HG02840 (cell line): Measurements from ENCODE around the gene SPPL2B.
A peak's percentile ranks its signal among the peaks of the same experiment; 100 is the strongest.

Source experiments
- ATAC-seq: cut with Tn5 transposase; IDR thresholded peaks from one replicate; pipeline ENCODE4 v1.9.1; 2021; ENCODE audit warnings: mild to moderate bottlenecking, moderate library complexity, moderate number of reproducible peaks; ENCODE audit not compliant: unreplicated experiment, low FRiP score

Gene SPPL2B

GRCh38 chr19:2320939-2321338 lies 7.5 kb upstream of the SPPL2B start:
- no peak for ATAC-seq

DNA sequence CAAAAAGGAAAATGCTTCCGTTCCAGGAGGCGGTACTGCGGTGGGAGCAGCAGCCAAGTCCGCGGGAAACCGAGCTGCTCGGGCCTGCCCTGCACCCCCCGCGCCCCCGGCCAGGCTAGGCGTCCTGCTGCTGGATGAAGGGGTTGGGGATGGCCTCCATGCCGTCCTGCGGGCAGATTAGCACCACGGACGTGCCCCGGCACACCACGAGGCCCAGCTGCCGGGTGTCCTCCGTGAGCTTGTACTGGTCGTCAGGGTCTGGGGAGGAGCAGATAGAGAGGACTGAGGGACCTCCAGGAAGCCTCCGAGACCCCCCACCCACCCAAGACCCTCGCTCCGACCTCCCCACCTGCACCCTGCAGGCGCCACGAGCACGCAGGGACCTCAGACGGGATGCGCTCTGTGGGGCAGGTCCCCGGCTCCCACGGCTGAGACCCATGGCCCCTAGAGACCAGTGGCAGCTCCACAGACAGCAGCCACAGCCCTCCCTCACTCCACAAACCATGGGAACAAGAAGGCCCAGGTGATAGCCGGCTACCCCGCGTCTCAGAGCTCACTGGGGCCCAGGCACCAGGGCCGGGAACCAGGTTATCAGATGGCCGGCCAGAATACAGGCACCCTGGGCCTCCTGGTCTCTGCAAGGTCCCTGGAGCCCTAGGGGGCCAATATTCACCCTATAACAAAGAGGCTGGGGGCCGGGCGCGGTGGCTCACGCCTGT lies 6.8 kb upstream of the SPPL2B start:
- ATAC-seq = no peak

GRCh38 chr19:2323707-2324106 lies 4.8 kb upstream of the SPPL2B start:
- ATAC-seq = no peak

DNA sequence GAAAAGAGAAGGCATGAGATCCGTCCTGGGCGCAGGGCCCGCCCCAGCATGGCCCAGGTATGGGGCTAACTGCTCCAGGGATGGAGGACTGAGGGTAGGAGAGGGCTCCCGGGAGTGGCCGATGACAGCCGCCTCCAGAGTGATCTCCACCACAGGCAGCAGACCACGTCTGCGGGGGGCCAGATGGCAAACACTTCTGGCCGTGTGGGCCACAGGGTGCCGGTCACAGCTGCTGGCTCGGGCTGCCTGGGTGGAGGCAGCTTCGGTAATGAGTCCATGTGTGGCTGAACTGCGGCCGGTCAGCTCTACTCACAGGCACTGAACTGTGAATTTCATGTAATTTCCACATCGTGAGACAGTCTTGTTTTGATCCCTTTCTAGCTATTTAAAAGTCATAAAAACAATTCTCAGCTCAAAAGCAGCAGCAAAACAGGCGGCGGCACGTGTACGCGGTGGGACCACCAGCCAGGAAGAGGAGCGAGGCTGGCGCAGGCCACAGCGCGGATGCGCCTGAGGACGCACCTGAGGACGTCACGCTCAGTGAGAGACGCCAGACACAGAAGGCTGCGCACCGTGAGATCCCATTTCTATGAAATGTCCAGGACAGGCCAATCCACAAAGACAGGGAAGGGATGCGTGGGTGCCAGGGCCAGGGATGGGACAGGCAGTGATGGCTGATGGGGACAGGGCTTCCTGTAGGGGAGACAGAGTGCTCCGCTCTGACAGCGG lies 4.1 kb upstream of the SPPL2B start:
- ATAC-seq = no peak

GRCh38 chr19:2325281-2326046 lies 3.0 kb upstream of the SPPL2B start:
- ATAC-seq = no peak

- no peak for ATAC-seq
These were observed 1.7 kb upstream of the SPPL2B start for GRCh38 chr19:2326699-2327360.

DNA sequence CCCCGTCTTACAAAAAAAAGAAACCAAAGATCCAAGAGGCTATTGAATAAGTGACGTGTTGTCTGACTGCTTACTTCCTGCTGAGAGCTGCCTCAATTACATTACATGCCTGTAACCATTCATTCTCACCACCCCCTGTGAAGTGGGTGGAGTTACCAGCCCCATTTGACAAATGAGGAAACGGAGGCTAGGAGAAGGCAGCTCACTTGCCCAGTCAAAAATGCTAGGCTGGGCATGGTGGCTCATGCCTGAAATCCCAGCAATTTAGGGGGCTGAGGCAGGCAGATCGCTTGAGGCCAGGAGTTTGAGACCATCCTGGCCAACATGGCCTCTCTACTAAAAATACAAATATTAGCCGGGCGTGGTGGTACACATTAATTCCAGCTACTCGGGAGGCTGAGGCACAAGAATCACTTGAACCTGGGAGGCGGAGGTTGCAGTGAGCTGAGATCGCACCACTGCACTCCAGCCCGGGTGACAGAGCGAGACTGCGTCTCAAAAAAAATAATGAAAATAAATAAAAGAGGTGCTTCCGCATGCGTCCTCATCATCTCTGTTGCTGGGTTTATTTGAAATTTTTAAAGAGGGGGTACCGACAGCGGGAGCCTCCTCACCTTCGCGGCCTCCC lies 597 bp upstream of the SPPL2B start:
- no peak for ATAC-seq

- no peak for ATAC-seq
These were observed 630 bp downstream of the SPPL2B start for GRCh38 chr19:2329149-2329478.

DNA sequence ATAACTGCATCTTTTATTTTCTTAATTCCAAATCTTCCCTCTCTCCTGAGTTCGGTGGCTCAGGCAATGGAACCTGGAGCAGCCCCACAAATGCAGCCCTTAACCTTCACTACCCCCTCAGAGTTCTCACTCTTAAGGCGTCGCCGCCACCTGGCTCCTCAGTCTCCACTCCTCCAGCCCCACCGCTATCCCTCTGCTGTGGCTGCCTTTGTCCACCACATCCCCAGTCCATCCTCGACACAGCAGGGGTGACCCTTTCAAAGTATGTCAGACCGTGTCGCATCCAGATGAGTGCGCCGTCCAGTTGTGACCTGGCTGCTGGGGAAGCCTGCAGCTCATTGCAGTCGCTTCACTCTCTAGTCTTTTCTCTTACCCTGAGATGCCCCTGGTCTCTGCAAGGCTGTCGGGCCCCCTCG lies 1.0 kb downstream of the SPPL2B start:
- ATAC-seq = no peak

- ATAC-seq = no peak
These were observed 1.8 kb downstream of the SPPL2B start for GRCh38 chr19:2330255-2330631.

GRCh38 chr19:2330632-2331284 lies 2.3 kb downstream of the SPPL2B start:
- ATAC-seq = no peak

GRCh38 chr19:2331601-2332246 lies 3.2 kb downstream of the SPPL2B start:
- ATAC-seq = no peak

DNA sequence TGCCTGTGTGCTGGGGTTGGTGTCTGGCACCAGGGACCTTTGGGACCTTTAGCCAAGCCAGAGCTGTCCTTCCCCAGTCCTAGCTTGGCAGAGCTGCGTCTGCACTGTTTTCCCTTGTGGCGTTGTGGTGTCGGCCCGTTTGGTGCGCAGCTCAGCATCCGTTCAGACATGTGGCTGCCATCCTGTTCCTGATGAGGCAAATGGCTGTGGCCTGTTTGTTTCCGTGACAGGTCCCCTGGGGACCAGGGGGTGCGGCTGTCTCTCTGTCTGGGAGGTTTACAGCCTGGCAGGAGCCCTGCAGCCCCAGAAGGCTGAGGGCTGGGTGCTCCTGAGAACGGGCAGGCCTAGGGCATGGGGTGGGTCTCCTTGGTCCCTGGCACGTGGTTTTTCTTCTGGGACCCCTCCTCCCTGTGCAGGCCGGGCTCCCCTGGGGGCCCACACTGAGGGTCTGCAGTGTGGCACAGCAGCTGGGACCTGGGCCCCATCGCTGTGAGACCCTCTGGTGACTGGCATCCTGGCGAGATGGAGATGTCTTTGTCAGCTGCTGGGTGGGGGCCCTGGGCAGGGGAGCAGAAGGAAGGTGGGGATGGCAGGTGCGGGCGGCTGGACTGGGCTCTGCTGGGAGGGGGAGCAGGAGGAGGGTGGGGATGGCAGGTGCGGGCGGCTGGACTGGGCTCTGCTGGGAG lies 4.0 kb downstream of the SPPL2B start:
- ATAC-seq = peak; percentile 41

GRCh38 chr19:2333027-2333806 lies 4.7 kb downstream of the SPPL2B start:
- no peak for ATAC-seq

DNA sequence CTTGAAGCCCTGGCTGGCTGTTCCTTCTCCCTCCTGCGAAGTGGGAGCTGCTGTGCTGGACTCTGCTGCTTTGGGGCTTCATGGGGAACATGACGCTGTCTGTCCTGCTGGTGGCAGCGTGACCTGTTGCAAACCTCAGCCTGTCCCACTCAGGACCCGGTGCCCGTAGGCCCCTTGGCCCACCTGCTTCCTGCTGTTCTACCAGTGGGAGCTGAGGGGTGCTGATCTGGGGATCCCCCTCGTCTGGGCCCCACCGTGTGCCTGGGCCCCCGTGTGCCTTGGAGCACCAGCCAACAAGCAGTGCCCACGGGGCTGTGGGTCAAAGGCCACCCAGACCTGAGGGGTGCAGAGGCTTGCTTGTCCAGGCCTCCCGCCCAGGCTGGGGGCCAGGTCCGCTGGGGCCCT lies 5.3 kb downstream of the SPPL2B start:
- no peak for ATAC-seq

DNA sequence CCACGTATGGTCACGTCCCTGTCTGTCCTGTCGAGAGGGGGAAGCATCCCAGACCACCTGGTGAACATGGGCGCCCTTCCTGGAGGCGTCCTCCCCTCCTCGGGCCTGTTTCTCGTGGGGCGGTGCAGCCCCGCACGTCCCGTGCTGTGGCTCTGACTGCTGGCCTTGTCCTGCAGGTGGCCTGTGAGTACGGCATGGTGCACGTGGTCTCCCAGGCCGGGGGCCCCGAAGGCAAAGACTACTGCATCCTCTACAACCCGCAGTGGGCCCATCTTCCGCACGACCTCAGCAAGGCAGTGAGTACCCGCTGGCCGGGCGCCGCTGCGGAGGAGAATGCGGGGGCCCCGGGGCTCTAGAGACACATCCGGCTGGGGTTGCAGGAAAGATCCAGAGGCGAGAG lies 5.9 kb downstream of the SPPL2B start:
- no peak for ATAC-seq

- ATAC-seq = no peak
These were observed 6.7 kb downstream of the SPPL2B start for GRCh38 chr19:2334986-2335846.
